Ascending aorta (tissue), 2 donors: ENCODE data around the gene C4A. TPM values are rescaled to one million over a fixed set of nuclear protein-coding genes. Genes with fewer than 3 reads are reported as not detected.

ENCODE experiments used
- DNase-seq, 2 donors: peaks; one replicate each; pipeline ENCODE4 v3.0.0-alpha.2; 2019; ENCODE audit warnings: low spot score in 2 of 2
- H3K27ac ChIP-seq, 2 donors: fragments of 200-600 bp; sonication (generic); one replicate each; pipeline ENCODE4 v1.5.1; 2016 to 2017; ENCODE audit warnings: mild to moderate bottlenecking in 1 of 2
- H3K27me3 ChIP-seq: fragments of 200-600 bp; sonication (generic); one replicate; pipeline ENCODE4 v1.5.1; 2017
- H3K36me3 ChIP-seq, 2 donors: fragments of 200-600 bp; sonication (generic); one replicate each; pipeline ENCODE4 v1.5.1; 2016
- H3K4me1 ChIP-seq, 2 donors: fragments of 200-600 bp; sonication (generic); one replicate each; pipeline ENCODE4 v1.5.1; 2016 to 2017; ENCODE audit warnings: mild to moderate bottlenecking in 1 of 2
- H3K4me3 ChIP-seq, 2 donors: fragments of 200-600 bp; sonication (generic); one replicate each; pipeline ENCODE4 v1.5.1; 2016 to 2017; ENCODE audit warnings: mild to moderate bottlenecking in 1 of 2
- H3K9me3 ChIP-seq, 2 donors: fragments of 200-600 bp; sonication (generic); one replicate each; pipeline ENCODE4 v1.5.1; 2016
- intact Hi-C: fragments of 100-400 bp; cut with DNase I; formaldehyde crosslinking; loops from one replicate; pipeline ENCODE4 v1.15.1; 2023
- total RNA-seq: library from RNA; depleted of rRNA; stranded (reverse); fragments of >200 nt; gene quantifications from one replicate; pipeline ENCODE4 v1.1.0, GENCODE V29; 2016
- TF ChIP-seq, protein P1 (sequence below), 3 experiments: fragments of 200-600 bp in 2 of 3; fragments of 450-650 bp in 1 of 3; sonication (generic) in 2 of 3; IDR thresholded peaks; one replicate each; pipeline ENCODE4 v1.5.1; 2016 to 2019; ENCODE audit warnings: antibody characterized with exemption in 3 of 3, mild to moderate bottlenecking in 1 of 3, moderate library complexity in 1 of 3

The C4A gene
- total RNA-seq, 1 donor from 2014 or later, result 147 TPM

DNA sequence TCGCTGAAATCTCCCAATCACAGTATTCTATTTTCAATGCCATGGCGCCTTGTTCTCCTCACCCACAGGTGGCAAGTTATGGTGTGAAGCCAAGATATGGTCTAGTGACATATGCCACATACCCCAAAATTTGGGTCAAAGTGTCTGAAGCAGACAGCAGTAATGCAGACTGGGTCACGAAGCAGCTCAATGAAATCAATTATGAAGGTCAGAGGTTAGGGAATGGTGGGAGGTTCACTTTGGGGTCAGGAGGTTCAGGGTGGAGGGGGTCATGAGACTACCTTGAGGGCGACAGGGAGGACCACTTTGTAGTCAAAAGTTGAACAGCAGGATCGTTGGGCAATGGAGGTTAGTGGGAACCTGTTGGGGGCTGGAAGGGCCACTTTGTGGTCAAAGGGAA is 33.6 kb upstream of the C4A start:
- H3K36me3 ChIP-seq, result peaks cover 6 to 17% of the 10 kb centered on the region in 2 donors
- peaks cover 3 to 16% of the 10 kb centered on the region in 2 donors for H3K4me1 ChIP-seq
- no peak overlapping the region for H3K27ac ChIP-seq
- TF ChIP-seq, protein P1, sequence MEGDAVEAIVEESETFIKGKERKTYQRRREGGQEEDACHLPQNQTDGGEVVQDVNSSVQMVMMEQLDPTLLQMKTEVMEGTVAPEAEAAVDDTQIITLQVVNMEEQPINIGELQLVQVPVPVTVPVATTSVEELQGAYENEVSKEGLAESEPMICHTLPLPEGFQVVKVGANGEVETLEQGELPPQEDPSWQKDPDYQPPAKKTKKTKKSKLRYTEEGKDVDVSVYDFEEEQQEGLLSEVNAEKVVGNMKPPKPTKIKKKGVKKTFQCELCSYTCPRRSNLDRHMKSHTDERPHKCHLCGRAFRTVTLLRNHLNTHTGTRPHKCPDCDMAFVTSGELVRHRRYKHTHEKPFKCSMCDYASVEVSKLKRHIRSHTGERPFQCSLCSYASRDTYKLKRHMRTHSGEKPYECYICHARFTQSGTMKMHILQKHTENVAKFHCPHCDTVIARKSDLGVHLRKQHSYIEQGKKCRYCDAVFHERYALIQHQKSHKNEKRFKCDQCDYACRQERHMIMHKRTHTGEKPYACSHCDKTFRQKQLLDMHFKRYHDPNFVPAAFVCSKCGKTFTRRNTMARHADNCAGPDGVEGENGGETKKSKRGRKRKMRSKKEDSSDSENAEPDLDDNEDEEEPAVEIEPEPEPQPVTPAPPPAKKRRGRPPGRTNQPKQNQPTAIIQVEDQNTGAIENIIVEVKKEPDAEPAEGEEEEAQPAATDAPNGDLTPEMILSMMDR (IDR thresholded peaks at IDR 0.05), result no peak
- intact Hi-C loops, result no loop called here
- no peaks in the 10 kb centered on the region for H3K27me3 ChIP-seq
- H3K9me3 ChIP-seq, result no peaks in the 10 kb centered on the region
- DNase-seq, result no peak
- H3K4me3 ChIP-seq, result no peak overlapping the region

DNA sequence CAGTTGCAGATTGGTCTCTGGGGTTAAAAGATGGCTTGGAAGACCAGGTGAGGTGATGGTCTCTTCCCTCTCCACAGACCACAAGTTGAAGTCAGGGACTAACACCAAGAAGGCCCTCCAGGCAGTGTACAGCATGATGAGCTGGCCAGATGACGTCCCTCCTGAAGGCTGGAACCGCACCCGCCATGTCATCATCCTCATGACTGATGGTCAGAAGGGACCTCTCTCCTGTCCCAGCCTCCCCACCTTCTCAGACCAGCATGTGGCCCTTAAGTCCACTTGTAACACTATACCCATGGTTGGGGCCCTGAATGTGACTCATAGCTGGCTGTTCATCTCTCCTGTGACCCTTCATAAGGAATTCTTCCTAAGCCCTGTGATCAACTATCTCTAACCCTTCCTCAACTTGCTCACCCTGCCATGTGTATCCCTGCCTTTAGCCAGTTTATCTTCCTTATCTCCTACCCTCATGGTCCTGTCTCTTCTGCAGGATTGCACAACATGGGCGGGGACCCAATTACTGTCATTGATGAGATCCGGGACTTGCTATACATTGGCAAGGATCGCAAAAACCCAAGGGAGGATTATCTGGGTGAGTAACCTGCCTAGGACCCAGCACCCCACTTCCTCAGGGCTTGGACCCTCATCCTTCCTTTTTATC is 33.0 kb upstream of the C4A start:
- no peaks in the 10 kb centered on the region for H3K27me3 ChIP-seq
- H3K27ac ChIP-seq, result no peak overlapping the region
- intact Hi-C loops, result no loop called here
- no peak overlapping the region for H3K4me3 ChIP-seq
- H3K4me1 ChIP-seq, result peaks cover 3 to 16% of the 10 kb centered on the region in 2 donors
- H3K36me3 ChIP-seq, result peaks cover 12 to 23% of the 10 kb centered on the region in 2 donors
- TF ChIP-seq, protein P1 (IDR thresholded peaks at IDR 0.05), result no peak
- DNase-seq, result no peak
- no peaks in the 10 kb centered on the region for H3K9me3 ChIP-seq

DNA sequence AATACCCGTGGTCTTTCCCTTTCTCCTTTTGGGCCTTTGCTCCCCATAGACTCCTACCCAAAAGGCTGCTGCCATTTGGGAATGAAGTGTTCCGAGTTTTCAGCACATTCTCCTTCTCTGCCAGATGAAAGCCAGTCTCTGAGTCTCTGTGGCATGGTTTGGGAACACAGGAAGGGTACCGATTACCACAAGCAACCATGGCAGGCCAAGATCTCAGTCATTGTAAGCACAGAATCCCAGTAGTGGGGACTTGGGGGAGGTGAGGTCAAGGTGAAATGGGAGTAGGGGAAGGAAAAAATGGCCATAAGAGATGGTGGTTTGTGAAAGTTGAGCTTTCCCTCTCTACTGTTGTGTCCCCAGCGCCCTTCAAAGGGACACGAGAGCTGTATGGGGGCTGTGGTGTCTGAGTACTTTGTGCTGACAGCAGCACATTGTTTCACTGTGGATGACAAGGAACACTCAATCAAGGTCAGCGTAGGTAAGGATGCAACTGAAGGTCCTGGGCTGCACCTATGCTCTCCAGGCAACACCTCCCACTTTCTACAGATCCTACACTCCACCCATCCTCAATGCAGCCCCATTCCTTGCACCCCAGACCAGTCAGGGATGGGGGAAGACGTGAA is 31.8 kb upstream of the C4A start:
- Histone ChIP-seq H3K27me3 (no peaks in the 10 kb centered on the region), H3K9me3 (no peaks in the 10 kb centered on the region), H3K4me3 (no peak overlapping the region), H3K36me3 (peaks cover 23 to 34% of the 10 kb centered on the region in 2 donors), H3K4me1 (peaks cover 3 to 12% of the 10 kb centered on the region in 2 donors), H3K27ac (no peak overlapping the region)
- intact Hi-C loops, result loop anchor here (5.0 kb wide), 1 partner anchor 268 kb away; the partner anchor contains the start of gene LY6G5C
- TF ChIP-seq, protein P1 (IDR thresholded peaks at IDR 0.05), result no peak
- no peak for DNase-seq

GRCh38 chr6:31952140-31952805 is 29.6 kb upstream of the C4A start:
- H3K27ac ChIP-seq, result peak overlapping the region in 1 of 2 donors; percentile 11

DNA sequence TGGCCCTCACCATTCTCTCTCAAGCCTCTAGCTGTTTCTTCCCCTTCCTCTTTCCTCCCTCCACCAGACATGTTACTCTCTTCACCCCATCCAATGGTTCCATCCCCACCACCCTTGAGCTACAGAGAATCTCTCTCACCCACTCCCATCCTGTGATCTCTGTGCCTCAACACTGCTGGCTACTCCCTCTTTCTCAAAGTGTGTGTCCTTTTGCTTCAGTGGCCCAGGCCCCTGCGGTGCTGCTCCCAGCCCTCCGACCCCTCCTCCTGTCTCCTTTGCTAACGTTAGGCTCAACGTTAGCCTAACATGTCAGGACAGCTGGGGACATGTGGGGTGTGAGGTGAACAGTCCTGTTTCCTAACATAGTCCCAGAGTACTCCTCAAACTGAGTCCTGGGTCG is 29.0 kb upstream of the C4A start:
- no peaks in the 10 kb centered on the region for H3K9me3 ChIP-seq
- no peak overlapping the region for H3K27ac ChIP-seq
- H3K27me3 ChIP-seq, result no peaks in the 10 kb centered on the region
- TF ChIP-seq, protein P1 (IDR thresholded peaks at IDR 0.05), result no peak
- DNase-seq, result no peak
- intact Hi-C loops, result loop anchor here (5.0 kb wide), 1 partner anchor 271 kb away; the partner anchor contains the start of gene LY6G5C
- H3K4me1 ChIP-seq, result peaks cover 0 to 7% of the 10 kb centered on the region in 2 donors
- H3K36me3 ChIP-seq, result peaks cover 39 to 54% of the 10 kb centered on the region in 2 donors
- no peak overlapping the region for H3K4me3 ChIP-seq

More at GRCh38 chr6:31952140-31952805, 29.6 kb upstream of the C4A start:
- H3K4me1 ChIP-seq, result peaks cover 0 to 1% of the 10 kb centered on the region in 2 donors
- intact Hi-C loops, result loop anchor here (5.0 kb wide), 1 partner anchor 270 kb away; the partner anchor contains the start of gene LY6G5C
- peak in 1 of 2 donors; percentile 82 for DNase-seq
- peaks cover 39 to 54% of the 10 kb centered on the region in 2 donors for H3K36me3 ChIP-seq
- H3K27me3 ChIP-seq, result no peaks in the 10 kb centered on the region
- no peaks in the 10 kb centered on the region for H3K9me3 ChIP-seq
- TF ChIP-seq, protein P1 (IDR thresholded peaks at IDR 0.05), result peak; percentile 56 to 63 (median 58)
- no peak overlapping the region for H3K4me3 ChIP-seq
